Measurements from ENCODE around the gene GALNT4. TPM values are rescaled to one million over a fixed set of nuclear protein-coding genes. Genes with fewer than 3 reads are reported as not detected.

Gene GALNT4
- total and polyA plus RNA-seq, 9 of the 15 experiments (the other 6 are each of a cell fraction or from before 2014, with no cell fraction given): 1.2 to 4.6 (median 3.4) TPM

GRCh38 chr12:89525824-89526770 lies 1.5 kb upstream of the GALNT4 start, which contains the start of gene POC1B (continued):
- TF ChIP-seq, protein P1, sequence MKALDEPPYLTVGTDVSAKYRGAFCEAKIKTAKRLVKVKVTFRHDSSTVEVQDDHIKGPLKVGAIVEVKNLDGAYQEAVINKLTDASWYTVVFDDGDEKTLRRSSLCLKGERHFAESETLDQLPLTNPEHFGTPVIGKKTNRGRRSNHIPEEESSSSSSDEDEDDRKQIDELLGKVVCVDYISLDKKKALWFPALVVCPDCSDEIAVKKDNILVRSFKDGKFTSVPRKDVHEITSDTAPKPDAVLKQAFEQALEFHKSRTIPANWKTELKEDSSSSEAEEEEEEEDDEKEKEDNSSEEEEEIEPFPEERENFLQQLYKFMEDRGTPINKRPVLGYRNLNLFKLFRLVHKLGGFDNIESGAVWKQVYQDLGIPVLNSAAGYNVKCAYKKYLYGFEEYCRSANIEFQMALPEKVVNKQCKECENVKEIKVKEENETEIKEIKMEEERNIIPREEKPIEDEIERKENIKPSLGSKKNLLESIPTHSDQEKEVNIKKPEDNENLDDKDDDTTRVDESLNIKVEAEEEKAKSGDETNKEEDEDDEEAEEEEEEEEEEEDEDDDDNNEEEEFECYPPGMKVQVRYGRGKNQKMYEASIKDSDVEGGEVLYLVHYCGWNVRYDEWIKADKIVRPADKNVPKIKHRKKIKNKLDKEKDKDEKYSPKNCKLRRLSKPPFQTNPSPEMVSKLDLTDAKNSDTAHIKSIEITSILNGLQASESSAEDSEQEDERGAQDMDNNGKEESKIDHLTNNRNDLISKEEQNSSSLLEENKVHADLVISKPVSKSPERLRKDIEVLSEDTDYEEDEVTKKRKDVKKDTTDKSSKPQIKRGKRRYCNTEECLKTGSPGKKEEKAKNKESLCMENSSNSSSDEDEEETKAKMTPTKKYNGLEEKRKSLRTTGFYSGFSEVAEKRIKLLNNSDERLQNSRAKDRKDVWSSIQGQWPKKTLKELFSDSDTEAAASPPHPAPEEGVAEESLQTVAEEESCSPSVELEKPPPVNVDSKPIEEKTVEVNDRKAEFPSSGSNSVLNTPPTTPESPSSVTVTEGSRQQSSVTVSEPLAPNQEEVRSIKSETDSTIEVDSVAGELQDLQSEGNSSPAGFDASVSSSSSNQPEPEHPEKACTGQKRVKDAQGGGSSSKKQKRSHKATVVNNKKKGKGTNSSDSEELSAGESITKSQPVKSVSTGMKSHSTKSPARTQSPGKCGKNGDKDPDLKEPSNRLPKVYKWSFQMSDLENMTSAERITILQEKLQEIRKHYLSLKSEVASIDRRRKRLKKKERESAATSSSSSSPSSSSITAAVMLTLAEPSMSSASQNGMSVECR (CRISPR knock-in tag; IDR thresholded peaks at IDR 0.05): peak; percentile 56
- peak; percentile 37; the same call in 1 of the 2 replicates for TF ChIP-seq KHSRP (IDR thresholded peaks at IDR 0.05)
- TF ChIP-seq ESRRA (IDR thresholded peaks at IDR 0.05; ENCODE audit: borderline replicate concordance, low read depth): peak; percentile 54; the same call in 1 of the 2 replicates
- peak; percentile 74 for TF ChIP-seq RBFOX2 (IDR thresholded peaks at IDR 0.05; ENCODE audit: low read depth, low read length)
- TF ChIP-seq E2F4 (CRISPR knock-in tag; IDR thresholded peaks at IDR 0.05; ENCODE audit: low read depth): peak; percentile 89
- peak; percentile 69 to 87; a peak in 3 of 4 replicates for TF ChIP-seq ARNT (IDR thresholded peaks at IDR 0.05)
- TF ChIP-seq GTF2F1 (IDR thresholded peaks at IDR 0.05; ENCODE audit: low read depth, low read length): 0 out of 2 replicates have a peak, but pooled peaks have one; percentile 54
- peak; percentile 96 for TF ChIP-seq C11orf30 (IDR thresholded peaks at IDR 0.05; ENCODE audit: low read depth)
- TF ChIP-seq ZNF41 (CRISPR knock-in tag; conservative IDR thresholded peaks at IDR 0.05): no peak
- TF ChIP-seq, protein P2, sequence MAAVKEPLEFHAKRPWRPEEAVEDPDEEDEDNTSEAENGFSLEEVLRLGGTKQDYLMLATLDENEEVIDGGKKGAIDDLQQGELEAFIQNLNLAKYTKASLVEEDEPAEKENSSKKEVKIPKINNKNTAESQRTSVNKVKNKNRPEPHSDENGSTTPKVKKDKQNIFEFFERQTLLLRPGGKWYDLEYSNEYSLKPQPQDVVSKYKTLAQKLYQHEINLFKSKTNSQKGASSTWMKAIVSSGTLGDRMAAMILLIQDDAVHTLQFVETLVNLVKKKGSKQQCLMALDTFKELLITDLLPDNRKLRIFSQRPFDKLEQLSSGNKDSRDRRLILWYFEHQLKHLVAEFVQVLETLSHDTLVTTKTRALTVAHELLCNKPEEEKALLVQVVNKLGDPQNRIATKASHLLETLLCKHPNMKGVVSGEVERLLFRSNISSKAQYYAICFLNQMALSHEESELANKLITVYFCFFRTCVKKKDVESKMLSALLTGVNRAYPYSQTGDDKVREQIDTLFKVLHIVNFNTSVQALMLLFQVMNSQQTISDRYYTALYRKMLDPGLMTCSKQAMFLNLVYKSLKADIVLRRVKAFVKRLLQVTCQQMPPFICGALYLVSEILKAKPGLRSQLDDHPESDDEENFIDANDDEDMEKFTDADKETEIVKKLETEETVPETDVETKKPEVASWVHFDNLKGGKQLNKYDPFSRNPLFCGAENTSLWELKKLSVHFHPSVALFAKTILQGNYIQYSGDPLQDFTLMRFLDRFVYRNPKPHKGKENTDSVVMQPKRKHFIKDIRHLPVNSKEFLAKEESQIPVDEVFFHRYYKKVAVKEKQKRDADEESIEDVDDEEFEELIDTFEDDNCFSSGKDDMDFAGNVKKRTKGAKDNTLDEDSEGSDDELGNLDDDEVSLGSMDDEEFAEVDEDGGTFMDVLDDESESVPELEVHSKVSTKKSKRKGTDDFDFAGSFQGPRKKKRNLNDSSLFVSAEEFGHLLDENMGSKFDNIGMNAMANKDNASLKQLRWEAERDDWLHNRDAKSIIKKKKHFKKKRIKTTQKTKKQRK (IDR thresholded peaks at IDR 0.05; ENCODE audit: borderline replicate concordance, low read depth, low read length): no peak
- TF ChIP-seq NFRKB (IDR thresholded peaks at IDR 0.05; ENCODE audit: low read depth): peak; percentile 66; the same call in 1 of the 2 replicates
